Measurements from ENCODE around the gene TXNDC17. TPM values are rescaled to one million over a fixed set of nuclear protein-coding genes. Genes with fewer than 3 reads are reported as not detected.

Gene TXNDC17
- total and polyA plus RNA-seq, 4 donors: 28.0 to 149 (median 69.2) TPM

DNA sequence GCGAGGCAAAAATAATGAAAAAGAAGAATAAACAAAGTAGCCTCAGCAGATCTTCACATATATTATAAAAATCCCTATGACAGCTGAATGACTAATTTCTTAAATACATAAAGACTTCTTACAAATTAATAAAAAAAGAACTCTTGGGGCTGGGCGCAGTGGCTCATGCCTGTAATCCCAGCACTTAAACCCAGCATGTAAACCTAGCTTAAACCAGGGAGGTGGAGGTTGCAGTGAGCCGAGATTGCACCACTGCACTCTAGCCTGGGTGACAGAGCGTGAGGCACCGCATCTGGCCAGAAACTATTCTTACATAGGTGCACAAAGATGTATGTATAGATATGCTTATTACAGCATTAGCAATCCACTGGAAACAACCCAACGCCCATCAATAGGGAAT lies 38.4 kb downstream of the TXNDC17 start:
- Histone ChIP-seq H3K9me3 (ENCODE audit: control insufficient read depth, low read length) (no peaks in the 10 kb centered on the region), H3K27ac (ENCODE audit: low read depth in 1 of 2, low read length in 2 of 2) (no peak overlapping the region), H3K36me3 (ENCODE audit: control insufficient read depth in 1 of 2, insufficient read depth in 2 of 2, low read length in 1 of 2) (no peaks in the 10 kb centered on the region), H3K4me1 (ENCODE audit: control insufficient read depth in 1 of 2, insufficient read depth in 2 of 2, low read length in 2 of 2) (no peaks in the 10 kb centered on the region), H3K27me3 (ENCODE audit: control insufficient read depth in 1 of 2, insufficient read depth in 2 of 2, low read length in 1 of 2) (no peaks in the 10 kb centered on the region), H3K4me3 (ENCODE audit: low read length in 2 of 2) (no peak overlapping the region)
- intact Hi-C loops (cut with DNase I): no loop called here
- ATAC-seq (ENCODE audit: low FRiP score): no peak
- 75% methylated on average over 6 of the region's 6 CpGs for WGBS, 2 donors
- no peak for DNase-seq

DNA sequence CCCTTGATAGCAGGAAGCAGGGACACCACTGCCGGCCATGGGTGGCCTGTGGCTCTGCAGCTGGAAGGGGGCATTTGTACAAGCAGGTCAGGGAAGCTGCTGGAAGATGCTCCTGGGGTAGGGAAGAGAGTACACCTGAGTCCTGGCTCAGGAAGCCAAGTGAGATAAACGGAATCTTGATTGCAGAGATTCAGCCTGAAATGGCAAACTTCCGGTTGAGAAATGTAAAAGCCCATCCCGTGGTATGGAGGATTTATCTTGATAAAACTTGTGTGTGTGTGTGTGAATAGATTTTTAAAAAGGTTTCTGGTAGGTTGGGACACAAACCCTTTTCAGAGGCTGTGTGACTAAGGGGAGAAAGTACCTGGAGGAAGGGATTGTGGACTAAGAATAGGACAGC lies 40.3 kb downstream of the TXNDC17 start:
- H3K9me3 ChIP-seq (ENCODE audit: control insufficient read depth, low read length): no peaks in the 10 kb centered on the region
- no peak for ATAC-seq (ENCODE audit: low FRiP score)
- no peaks in the 10 kb centered on the region for H3K27me3 ChIP-seq (ENCODE audit: control insufficient read depth in 1 of 2, insufficient read depth in 2 of 2, low read length in 1 of 2)
- H3K4me1 ChIP-seq (ENCODE audit: control insufficient read depth in 1 of 2, insufficient read depth in 2 of 2, low read length in 2 of 2): no peaks in the 10 kb centered on the region
- H3K36me3 ChIP-seq (ENCODE audit: control insufficient read depth in 1 of 2, insufficient read depth in 2 of 2, low read length in 1 of 2): no peaks in the 10 kb centered on the region
- intact Hi-C loops (cut with DNase I): no loop called here
- DNase-seq: no peak
- H3K4me3 ChIP-seq (ENCODE audit: low read length in 2 of 2): no peak overlapping the region
- H3K27ac ChIP-seq (ENCODE audit: low read depth in 1 of 2, low read length in 2 of 2): no peak overlapping the region
- 68 to 69% methylated on average over 4 of the region's 4 CpGs for WGBS, 2 donors

DNA sequence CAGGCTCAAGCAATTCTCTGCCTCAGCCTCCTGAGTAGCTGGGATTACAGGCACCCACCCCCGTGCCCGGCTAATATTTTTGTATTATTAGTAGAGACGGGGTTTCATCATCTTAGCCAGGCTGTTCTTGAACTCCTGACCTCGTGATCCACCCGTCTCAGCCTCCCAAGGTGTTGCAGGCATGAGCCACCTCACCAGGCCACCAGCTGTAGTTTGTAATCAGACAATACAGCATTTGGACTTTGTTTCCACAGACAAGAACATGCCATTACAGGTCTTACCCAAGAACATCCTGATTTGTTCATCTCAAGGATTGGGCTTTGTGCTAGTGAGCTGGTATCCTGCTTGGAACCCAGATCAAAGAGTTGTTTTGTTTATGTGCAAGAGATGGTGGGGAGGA lies 40.8 kb downstream of the TXNDC17 start:
- H3K27ac ChIP-seq (ENCODE audit: low read depth in 1 of 2, low read length in 2 of 2): no peak overlapping the region
- DNase-seq (no peak), ATAC-seq (ENCODE audit: low FRiP score) (no peak)
- intact Hi-C loops (cut with DNase I): no loop called here
- no peaks in the 10 kb centered on the region for H3K36me3 ChIP-seq (ENCODE audit: control insufficient read depth in 1 of 2, insufficient read depth in 2 of 2, low read length in 1 of 2)
- H3K9me3 ChIP-seq (ENCODE audit: control insufficient read depth, low read length): no peaks in the 10 kb centered on the region
- no peak overlapping the region for H3K4me3 ChIP-seq (ENCODE audit: low read length in 2 of 2)
- no peaks in the 10 kb centered on the region for H3K27me3 ChIP-seq (ENCODE audit: control insufficient read depth in 1 of 2, insufficient read depth in 2 of 2, low read length in 1 of 2)
- H3K4me1 ChIP-seq (ENCODE audit: control insufficient read depth in 1 of 2, insufficient read depth in 2 of 2, low read length in 2 of 2): no peaks in the 10 kb centered on the region
- WGBS, 2 donors: 70 to 73% methylated on average over 5 of the region's 5 CpGs

DNA sequence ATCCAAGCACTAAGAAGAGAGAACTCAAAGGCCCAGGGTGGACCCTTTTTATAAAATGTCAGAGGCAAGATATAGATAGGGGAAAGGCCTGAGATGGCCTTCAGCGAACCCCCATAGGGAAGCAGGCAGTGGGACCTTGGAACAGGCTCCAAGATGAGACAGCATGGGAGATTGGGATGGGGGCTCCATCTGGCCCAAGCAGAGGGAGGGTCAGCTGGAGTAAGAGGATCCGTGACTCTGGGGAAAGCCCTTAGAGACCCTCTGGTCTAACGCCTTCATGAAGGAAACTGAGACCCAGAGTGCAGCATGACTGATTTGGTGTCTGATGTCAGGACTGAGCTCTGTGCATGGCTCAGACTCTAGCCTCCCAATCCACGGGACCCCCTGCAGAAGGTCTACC lies 41.5 kb downstream of the TXNDC17 start:
- Histone ChIP-seq H3K9me3 (ENCODE audit: control insufficient read depth, low read length) (no peaks in the 10 kb centered on the region), H3K4me1 (ENCODE audit: control insufficient read depth in 1 of 2, insufficient read depth in 2 of 2, low read length in 2 of 2) (no peaks in the 10 kb centered on the region), H3K27me3 (ENCODE audit: control insufficient read depth in 1 of 2, insufficient read depth in 2 of 2, low read length in 1 of 2) (no peaks in the 10 kb centered on the region), H3K27ac (ENCODE audit: low read depth in 1 of 2, low read length in 2 of 2) (no peak overlapping the region), H3K4me3 (ENCODE audit: low read length in 2 of 2) (no peak overlapping the region), H3K36me3 (ENCODE audit: control insufficient read depth in 1 of 2, insufficient read depth in 2 of 2, low read length in 1 of 2) (no peaks in the 10 kb centered on the region)
- ATAC-seq (ENCODE audit: low FRiP score): no peak
- no peak for DNase-seq
- intact Hi-C loops (cut with DNase I): no loop called here
- WGBS, 2 donors: 77 to 84% methylated on average over 4 of the region's 4 CpGs

GRCh38 chr17:6683081-6683684 lies 42.3 kb downstream of the TXNDC17 start:
- no peaks in the 10 kb centered on the region for H3K27me3 ChIP-seq (ENCODE audit: control insufficient read depth in 1 of 2, insufficient read depth in 2 of 2, low read length in 1 of 2)
- ATAC-seq (ENCODE audit: low FRiP score) (no peak), DNase-seq (no peak)
- no peak overlapping the region for H3K27ac ChIP-seq (ENCODE audit: low read depth in 1 of 2, low read length in 2 of 2)
- no peaks in the 10 kb centered on the region for H3K4me1 ChIP-seq (ENCODE audit: control insufficient read depth in 1 of 2, insufficient read depth in 2 of 2, low read length in 2 of 2)
- no peak overlapping the region for H3K4me3 ChIP-seq (ENCODE audit: low read length in 2 of 2)
- 90 to 93% methylated on average over 3 of the region's 3 CpGs for WGBS, 2 donors
- no peaks in the 10 kb centered on the region for H3K36me3 ChIP-seq (ENCODE audit: control insufficient read depth in 1 of 2, insufficient read depth in 2 of 2, low read length in 1 of 2)
- H3K9me3 ChIP-seq (ENCODE audit: control insufficient read depth, low read length): no peaks in the 10 kb centered on the region
- intact Hi-C loops (cut with DNase I): no loop called here

DNA sequence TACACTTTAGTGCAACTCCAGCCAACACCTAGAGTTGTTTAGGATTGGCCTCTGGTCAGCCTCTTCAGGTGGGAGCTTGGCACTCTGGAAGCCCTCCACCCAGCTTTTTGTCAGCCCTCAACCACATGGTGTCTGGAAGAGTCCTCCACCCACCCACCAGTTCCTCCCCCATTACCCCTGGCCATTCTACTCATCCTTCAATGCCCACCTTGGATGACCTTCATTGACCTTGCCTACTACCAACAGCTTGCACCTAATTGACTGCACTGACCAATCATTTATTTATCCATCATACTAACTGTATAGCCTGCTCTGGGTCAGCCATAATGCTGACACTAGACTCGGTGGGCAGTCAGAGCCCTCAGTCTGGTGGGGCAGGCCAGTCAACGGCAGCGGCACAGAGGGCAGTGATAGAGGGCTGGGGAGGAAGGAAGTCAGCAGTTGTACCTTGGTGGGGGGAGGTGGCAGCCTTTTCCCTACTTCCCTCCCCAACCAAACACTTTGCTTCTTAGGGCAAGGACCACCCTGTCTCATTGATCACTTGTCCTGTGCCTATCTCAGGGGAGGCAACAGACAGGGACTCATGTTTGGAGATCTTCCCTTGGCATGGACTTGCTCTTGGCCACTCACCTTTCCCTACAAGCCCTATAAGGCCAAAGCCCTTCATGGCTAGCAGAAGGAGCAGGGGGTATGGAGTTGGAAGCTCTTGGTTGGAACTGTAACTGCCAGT lies 43.0 kb downstream of the TXNDC17 start:
- no peak for DNase-seq
- H3K4me1 ChIP-seq (ENCODE audit: control insufficient read depth in 1 of 2, insufficient read depth in 2 of 2, low read length in 2 of 2): no peaks in the 10 kb centered on the region
- intact Hi-C loops (cut with DNase I): no loop called here
- H3K9me3 ChIP-seq (ENCODE audit: control insufficient read depth, low read length): no peaks in the 10 kb centered on the region
- H3K27ac ChIP-seq (ENCODE audit: low read depth in 1 of 2, low read length in 2 of 2): no peak overlapping the region
- no peak for ATAC-seq (ENCODE audit: low FRiP score)
- H3K4me3 ChIP-seq (ENCODE audit: low read length in 2 of 2): no peak overlapping the region
- no peaks in the 10 kb centered on the region for H3K27me3 ChIP-seq (ENCODE audit: control insufficient read depth in 1 of 2, insufficient read depth in 2 of 2, low read length in 1 of 2)
- 88 to 91% methylated on average over 3 of the region's 3 CpGs for WGBS, 2 donors
- H3K36me3 ChIP-seq (ENCODE audit: control insufficient read depth in 1 of 2, insufficient read depth in 2 of 2, low read length in 1 of 2): no peaks in the 10 kb centered on the region

DNA sequence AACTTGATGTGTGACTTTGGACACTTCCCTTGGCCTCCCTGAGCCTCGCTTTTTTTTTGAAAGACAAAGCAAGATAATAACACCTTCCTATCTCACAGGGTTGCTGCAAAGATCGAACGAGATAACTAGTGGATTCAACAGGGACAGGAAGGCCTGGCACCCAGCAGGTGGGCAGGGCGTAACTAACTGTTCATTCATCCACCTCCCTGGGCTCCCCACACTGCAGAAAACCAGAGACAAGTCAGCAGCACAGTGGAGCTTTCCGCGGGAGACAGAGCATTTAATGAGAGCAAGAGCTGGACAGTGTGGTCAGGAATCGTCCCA lies 43.6 kb downstream of the TXNDC17 start:
- WGBS, 2 donors: 64 to 70% methylated on average over 7 of the region's 7 CpGs
- Histone ChIP-seq H3K27me3 (ENCODE audit: control insufficient read depth in 1 of 2, insufficient read depth in 2 of 2, low read length in 1 of 2) (no peaks in the 10 kb centered on the region), H3K9me3 (ENCODE audit: control insufficient read depth, low read length) (no peaks in the 10 kb centered on the region), H3K36me3 (ENCODE audit: control insufficient read depth in 1 of 2, insufficient read depth in 2 of 2, low read length in 1 of 2) (no peaks in the 10 kb centered on the region), H3K4me3 (ENCODE audit: low read length in 2 of 2) (no peak overlapping the region), H3K4me1 (ENCODE audit: control insufficient read depth in 1 of 2, insufficient read depth in 2 of 2, low read length in 2 of 2) (no peaks in the 10 kb centered on the region), H3K27ac (ENCODE audit: low read depth in 1 of 2, low read length in 2 of 2) (no peak overlapping the region)
- ATAC-seq (ENCODE audit: low FRiP score): no peak
- no peak for DNase-seq
- intact Hi-C loops (cut with DNase I): no loop called here

DNA sequence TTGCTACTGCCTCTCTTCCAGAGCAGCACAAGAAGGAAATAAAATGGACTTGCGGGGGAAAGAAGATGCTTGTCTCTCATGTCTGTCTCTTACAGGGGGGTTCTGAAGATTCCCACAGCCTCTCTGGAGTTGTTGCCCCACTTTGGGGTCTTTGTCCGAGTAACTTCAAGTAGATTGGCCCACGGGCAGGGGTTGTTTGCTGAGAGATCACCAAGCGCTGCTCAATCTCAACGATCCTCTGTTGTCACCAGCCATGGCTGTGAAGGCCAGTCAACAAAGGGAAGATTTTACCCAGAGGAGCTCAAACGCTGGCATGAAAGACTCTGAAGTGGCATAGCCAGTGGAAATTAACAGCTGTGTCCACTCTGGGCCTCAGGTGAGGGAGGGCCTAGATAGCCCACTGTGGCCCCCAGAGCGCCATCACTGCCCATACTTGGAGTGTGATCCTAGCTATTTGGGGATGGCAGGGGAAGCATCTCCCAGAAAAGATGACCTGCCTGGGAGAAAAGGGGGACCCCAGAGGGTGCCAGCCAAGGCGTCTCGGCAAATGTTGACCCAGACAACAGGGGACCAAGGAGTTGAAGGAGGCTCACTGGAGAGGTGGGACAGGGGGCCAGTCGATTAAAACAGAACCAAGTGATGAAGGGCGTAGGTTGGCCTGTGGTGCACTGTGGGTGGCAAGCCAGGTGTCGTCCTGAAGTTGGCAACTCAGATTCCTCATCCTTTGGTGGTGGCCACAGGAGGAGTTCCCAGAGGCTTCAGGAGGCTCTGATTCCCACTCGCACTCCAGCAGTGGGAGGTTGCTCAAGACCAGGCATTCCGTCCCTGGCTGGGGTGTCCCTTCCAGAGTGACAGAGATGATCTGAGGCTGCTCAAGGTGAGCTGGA lies 44.3 kb downstream of the TXNDC17 start:
- DNase-seq (no peak), ATAC-seq (ENCODE audit: low FRiP score) (no peak)
- no peak overlapping the region for H3K27ac ChIP-seq (ENCODE audit: low read depth in 1 of 2, low read length in 2 of 2)
- H3K9me3 ChIP-seq (ENCODE audit: control insufficient read depth, low read length): no peaks in the 10 kb centered on the region
- intact Hi-C loops (cut with DNase I): no loop called here
- H3K4me3 ChIP-seq (ENCODE audit: low read length in 2 of 2): no peak overlapping the region
- WGBS, 2 donors: 83 to 84% methylated on average over 14 of the region's 14 CpGs
- no peaks in the 10 kb centered on the region for H3K4me1 ChIP-seq (ENCODE audit: control insufficient read depth in 1 of 2, insufficient read depth in 2 of 2, low read length in 2 of 2)
- no peaks in the 10 kb centered on the region for H3K27me3 ChIP-seq (ENCODE audit: control insufficient read depth in 1 of 2, insufficient read depth in 2 of 2, low read length in 1 of 2)
- H3K36me3 ChIP-seq (ENCODE audit: control insufficient read depth in 1 of 2, insufficient read depth in 2 of 2, low read length in 1 of 2): no peaks in the 10 kb centered on the region
